Loucy (cell line): ENCODE measurements around the gene ANO2.
"Not testable (repeated sequence)": the region's sequence is repeated elsewhere in the genome, so short reads cannot be mapped to it uniquely, and the experiment has no call there.

ENCODE experiments used
- H2AFZ ChIP-seq: fragments of 200-600 bp; sonication (generic); 2 replicates; pipeline ENCODE4 v1.6.0; 2016; ENCODE audit warnings: antibody characterized with exemption, mild to moderate bottlenecking, low read length, moderate library complexity
- H3F3A ChIP-seq: fragments of 200-600 bp; 2 replicates; pipeline ENCODE4 v1.6.0; 2016; ENCODE audit warnings: antibody characterized with exemption, low read depth, mild to moderate bottlenecking
- H3K27me3 ChIP-seq: fragments of 200-600 bp; sonication (generic); 2 replicates; pipeline ENCODE4 v1.6.1; 2014; ENCODE audit warnings: low read length, mild to moderate bottlenecking; ENCODE audit not compliant: insufficient read depth, poor library complexity, severe bottlenecking
- H3K36me3 ChIP-seq: fragments of 200-600 bp; sonication (generic); 2 replicates; pipeline ENCODE4 v1.6.1; 2016; ENCODE audit warnings: low read length; ENCODE audit not compliant: insufficient read depth
- H3K4me1 ChIP-seq: fragments of 200-600 bp; sonication (generic); 2 replicates; pipeline ENCODE4 v1.5.1; 2014; ENCODE audit warnings: low read length, mild to moderate bottlenecking; ENCODE audit not compliant: insufficient read depth, poor library complexity, severe bottlenecking
- H3K4me2 ChIP-seq: fragments of 200-600 bp; sonication (generic); 2 replicates; pipeline ENCODE4 v1.6.0; 2014; ENCODE audit warnings: antibody characterized with exemption, low read length, low read depth, mild to moderate bottlenecking; ENCODE audit not compliant: poor library complexity, severe bottlenecking
- H3K4me3 ChIP-seq: fragments of 200-600 bp; sonication (generic); 2 replicates; pipeline ENCODE4 v1.5.1; 2014; ENCODE audit warnings: low read length, mild to moderate bottlenecking, mixed read lengths; ENCODE audit not compliant: poor library complexity, severe bottlenecking
- H3K79me2 ChIP-seq: fragments of 200-600 bp; sonication (generic); 2 replicates; pipeline ENCODE4 v1.6.1; 2014; ENCODE audit warnings: low read length; ENCODE audit not compliant: insufficient read depth
- H3K9ac ChIP-seq: fragments of 200-600 bp; sonication (generic); 2 replicates; pipeline ENCODE4 v1.6.0; 2014; ENCODE audit warnings: mild to moderate bottlenecking, low read depth, low read length, moderate library complexity; ENCODE audit not compliant: poor library complexity, severe bottlenecking
- H3K9me2 ChIP-seq: fragments of 200-600 bp; sonication (generic); replicated peaks from 2 replicates; pipeline ENCODE4 v1.6.1; 2016; ENCODE audit warnings: low read depth, low read length, mixed read lengths
- H3K9me3 ChIP-seq: fragments of 200-600 bp; sonication (generic); 2 replicates; pipeline ENCODE4 v1.6.1; 2014; ENCODE audit warnings: mild to moderate bottlenecking, antibody characterized with exemption, low read length, low read depth; ENCODE audit not compliant: insufficient read depth
- H4K20me1 ChIP-seq: fragments of 200-600 bp; sonication (generic); 2 replicates; pipeline ENCODE4 v1.6.0; 2014; ENCODE audit warnings: antibody characterized with exemption, low read length, mild to moderate bottlenecking; ENCODE audit not compliant: insufficient read depth, poor library complexity, severe bottlenecking
- CTCF ChIP-seq: fragments of 200-600 bp; sonication (generic); conservative IDR thresholded peaks from 2 replicates; pipeline ENCODE4 v1.5.1; 2014; ENCODE audit warnings: mild to moderate bottlenecking, antibody characterized with exemption, low read length
- EZH2phosphoT487 ChIP-seq: fragments of 200-600 bp; IDR thresholded peaks from 2 replicates; pipeline ENCODE4 v1.6.1; 2018; ENCODE audit warnings: antibody characterized with exemption, mild to moderate bottlenecking, moderate library complexity, borderline replicate concordance

ANO2 gene

GRCh38 chr12:5898874-5899273, 46.2 kb downstream of the ANO2 start:
- no peaks in the 10 kb centered on the region for H3K79me2 ChIP-seq
- TF ChIP-seq EZH2phosphoT487 (no peak), CTCF (peak; percentile 54)
- no peaks in the 10 kb centered on the region for H3K27me3 ChIP-seq
- no peak overlapping the region for H3K4me3 ChIP-seq
- no peak overlapping the region for H3K9ac ChIP-seq
- H3F3A ChIP-seq = no peaks in the 10 kb centered on the region
- H3K4me1 ChIP-seq = peaks cover 9% of the 10 kb centered on the region
- no peak overlapping the region for H2AFZ ChIP-seq
- H4K20me1 ChIP-seq = no peaks in the 10 kb centered on the region
- no peaks in the 10 kb centered on the region for H3K36me3 ChIP-seq
- H3K9me3 ChIP-seq = no peaks in the 10 kb centered on the region
- H3K4me2 ChIP-seq = no peak overlapping the region
- H3K9me2 ChIP-seq = no peaks in the 10 kb centered on the region

GRCh38 chr12:5889381-5890047, 55.5 kb downstream of the ANO2 start:
- peak; percentile 48; the same call in 1 of the 2 replicates for TF ChIP-seq CTCF
- no peak for TF ChIP-seq EZH2phosphoT487

GRCh38 chr12:5888816-5889315, 56.2 kb downstream of the ANO2 start:
- Histone ChIP-seq H2AFZ (no peak overlapping the region), H3K9me3 (no peaks in the 10 kb centered on the region), H3K9ac (no peak overlapping the region), H3K4me2 (peak overlapping the region; percentile 8), H3K36me3 (no peaks in the 10 kb centered on the region), H3K4me3 (peak overlapping the region; percentile 71), H3K27me3 (no peaks in the 10 kb centered on the region), H3K9me2 (no peaks in the 10 kb centered on the region), H3K4me1 (peaks cover 18% of the 10 kb centered on the region), H3K79me2 (no peaks in the 10 kb centered on the region), H3F3A (no peaks in the 10 kb centered on the region), H4K20me1 (no peaks in the 10 kb centered on the region)
- TF ChIP-seq EZH2phosphoT487 (no peak), CTCF (no peak)

More at GRCh38 chr12:5889381-5890047, 55.5 kb downstream of the ANO2 start:
- Histone ChIP-seq H3K36me3 (no peaks in the 10 kb centered on the region), H3K79me2 (no peaks in the 10 kb centered on the region), H2AFZ (peak overlapping the region; percentile 32; the same call in 1 of the 2 replicates), H3K4me2 (no peak overlapping the region), H4K20me1 (no peaks in the 10 kb centered on the region), H3K9me3 (no peaks in the 10 kb centered on the region), H3K9me2 (no peaks in the 10 kb centered on the region), H3K9ac (no peak overlapping the region), H3K27me3 (no peaks in the 10 kb centered on the region), H3K4me3 (no peak overlapping the region), H3F3A (no peaks in the 10 kb centered on the region), H3K4me1 (peaks cover 11% of the 10 kb centered on the region)

GRCh38 chr12:5887819-5888218, 57.2 kb downstream of the ANO2 start:
- not testable (repeated sequence) for H3K79me2 ChIP-seq, H3K27me3 ChIP-seq, H3F3A ChIP-seq, H3K9me2 ChIP-seq, H3K36me3 ChIP-seq, H4K20me1 ChIP-seq, H3K9me3 ChIP-seq
- H3K4me3 ChIP-seq = peak overlapping the region; percentile 71
- peaks cover 28% of the 10 kb centered on the region for H3K4me1 ChIP-seq
- peak overlapping the region; percentile 84 for H3K4me2 ChIP-seq
- peak overlapping the region; percentile 62 for H2AFZ ChIP-seq
- peak overlapping the region; percentile 60 for H3K9ac ChIP-seq
